Activated T-cell treated with anti-CD3 and anti-CD28 coated beads, Interleukin-2, amount 50 U/mL, for 1 hour (primary cell): ENCODE results near the gene GGACT.
"Not testable (repeated sequence)": the region's sequence is repeated elsewhere in the genome, so short reads cannot be mapped to it uniquely, and the experiment has no call there.

ENCODE experiments used
- DNase-seq: peaks from one replicate; pipeline ENCODE4 v3.0.0-alpha.2; 2020

GGACT gene

GRCh38 chr13:100528353-100528752, 60.2 kb downstream of the GGACT start:
- DNase-seq: no peak

GRCh38 chr13:100527644-100528043, 60.9 kb downstream of the GGACT start:
- no peak for DNase-seq

- no peak for DNase-seq
Observed at GRCh38 chr13:100526318-100527000, 62.1 kb downstream of the GGACT start.

DNA sequence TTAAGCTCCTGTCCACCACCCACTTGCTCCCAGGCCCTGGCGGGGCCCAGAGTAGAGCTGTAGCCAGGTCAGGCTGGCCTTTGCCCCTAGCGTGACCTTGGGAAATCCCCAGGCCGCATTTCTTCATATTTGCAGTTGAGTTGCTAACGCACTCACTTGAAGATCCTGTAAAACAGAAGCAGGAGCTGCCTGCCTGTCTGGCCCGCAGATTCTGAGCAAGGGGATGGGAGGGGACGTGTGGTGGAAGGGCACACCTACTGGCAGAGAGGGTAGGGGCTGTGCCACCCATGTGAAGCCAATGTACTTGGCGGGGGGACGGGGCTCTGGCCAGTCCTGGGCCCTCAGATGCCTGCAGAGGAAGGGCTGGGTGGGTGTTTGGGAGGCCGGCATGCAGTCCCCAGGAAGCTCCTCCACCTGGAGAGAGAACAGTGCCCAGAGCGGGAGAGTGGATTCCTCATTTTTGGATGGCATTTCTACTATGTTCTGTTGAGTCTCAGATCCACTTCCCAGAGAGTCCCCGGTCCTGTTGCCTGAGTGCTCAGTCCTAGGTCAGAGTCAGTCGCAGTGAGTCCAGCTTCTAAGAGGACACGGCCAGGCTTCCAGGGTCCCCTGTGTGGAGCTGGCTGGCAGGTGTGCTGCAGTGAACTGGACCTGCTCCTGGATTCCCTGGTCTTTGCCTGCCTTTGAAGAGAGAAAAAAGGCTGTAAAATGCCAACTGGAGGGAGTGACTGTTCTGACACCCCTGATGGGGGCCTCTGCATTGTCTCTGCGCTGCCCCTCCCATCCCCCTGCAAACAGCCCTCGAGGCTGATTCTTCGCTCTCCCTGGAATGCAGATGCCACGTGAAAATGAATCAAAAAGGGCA, 62.9 kb downstream of the GGACT start:
- DNase-seq: no peak

- not testable (repeated sequence) for DNase-seq
Observed at GRCh38 chr13:100524688-100525087, 63.9 kb downstream of the GGACT start.

GRCh38 chr13:100523981-100524386, 64.6 kb downstream of the GGACT start:
- no peak for DNase-seq

- no peak for DNase-seq
Observed at GRCh38 chr13:100523411-100523810, 65.2 kb downstream of the GGACT start.

- no peak for DNase-seq
Observed at GRCh38 chr13:100522618-100523309, 65.8 kb downstream of the GGACT start.

DNA sequence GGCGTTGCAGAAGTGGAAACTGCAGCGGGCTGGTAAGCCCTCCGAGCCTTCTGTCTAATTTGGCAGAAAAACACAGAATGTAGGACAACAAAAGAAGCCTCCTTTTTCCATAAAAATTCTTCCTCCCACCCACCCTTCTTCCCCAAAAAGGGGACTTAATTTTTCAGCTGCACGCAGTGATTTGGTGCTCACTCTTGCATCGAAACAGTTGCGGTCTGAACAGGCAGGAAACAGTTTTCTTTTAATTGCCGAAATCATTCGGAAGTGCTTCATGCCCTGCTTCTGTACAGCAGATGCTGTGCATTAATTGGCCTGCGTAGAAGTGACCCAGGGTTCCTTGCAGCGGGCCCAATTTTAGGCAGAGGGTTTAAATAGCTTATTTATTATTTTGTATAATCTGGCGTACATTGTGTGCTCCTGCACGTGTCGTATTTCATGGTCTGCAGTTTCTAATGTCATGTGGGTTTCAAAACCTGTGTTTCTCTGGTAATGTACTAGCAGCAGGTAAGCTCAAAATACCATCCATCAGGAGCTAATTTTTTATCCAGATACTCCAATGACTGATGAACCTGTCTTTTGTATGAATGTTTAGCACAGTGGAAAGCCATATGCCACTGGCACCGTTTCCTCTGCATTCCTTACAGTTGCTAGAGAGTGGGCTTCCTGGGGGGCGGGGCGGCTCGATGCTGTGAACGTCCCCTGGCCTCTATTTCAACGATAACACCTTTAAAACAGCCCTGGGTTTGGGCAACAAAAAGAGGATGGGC, 66.6 kb downstream of the GGACT start:
- no peak for DNase-seq

GRCh38 chr13:100520936-100521850, 67.4 kb downstream of the GGACT start:
- DNase-seq: no peak

- DNase-seq: no peak
Observed at GRCh38 chr13:100519626-100520025, 69.0 kb downstream of the GGACT start.

DNA sequence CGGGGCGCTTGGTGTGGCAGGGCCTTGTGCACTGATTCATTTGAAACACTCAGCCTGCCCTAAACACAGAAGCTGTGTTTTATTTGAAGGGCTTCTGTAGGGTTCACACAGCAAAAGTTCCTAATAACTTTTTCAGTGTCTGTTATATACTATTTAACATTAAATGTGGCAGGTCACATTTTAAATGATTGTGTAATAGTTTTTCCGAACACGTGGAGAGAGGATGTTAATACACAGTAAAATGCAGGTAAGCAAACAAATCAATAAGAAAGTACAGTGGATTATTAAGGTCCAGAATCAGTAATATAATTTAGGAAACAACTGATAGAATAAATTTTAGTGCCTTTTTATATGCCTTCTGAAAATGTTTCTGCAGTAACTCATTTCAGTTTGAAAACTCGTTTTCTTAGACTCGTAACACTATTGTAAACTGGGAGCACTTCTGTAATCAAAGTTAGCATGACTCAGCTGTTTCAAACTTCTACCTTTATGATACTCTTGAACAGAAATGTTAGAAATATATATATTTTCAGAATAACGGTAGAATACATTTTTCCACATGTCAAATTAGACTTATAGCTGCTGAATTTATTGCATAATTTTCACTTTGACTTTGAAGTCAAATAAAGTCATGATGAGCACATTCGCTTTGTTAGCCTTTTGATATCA, 70.1 kb downstream of the GGACT start:
- no peak for DNase-seq

- DNase-seq: no peak
Observed at GRCh38 chr13:100517728-100518127, 70.9 kb downstream of the GGACT start.

GRCh38 chr13:100517135-100517534, 71.5 kb downstream of the GGACT start:
- DNase-seq: no peak

DNA sequence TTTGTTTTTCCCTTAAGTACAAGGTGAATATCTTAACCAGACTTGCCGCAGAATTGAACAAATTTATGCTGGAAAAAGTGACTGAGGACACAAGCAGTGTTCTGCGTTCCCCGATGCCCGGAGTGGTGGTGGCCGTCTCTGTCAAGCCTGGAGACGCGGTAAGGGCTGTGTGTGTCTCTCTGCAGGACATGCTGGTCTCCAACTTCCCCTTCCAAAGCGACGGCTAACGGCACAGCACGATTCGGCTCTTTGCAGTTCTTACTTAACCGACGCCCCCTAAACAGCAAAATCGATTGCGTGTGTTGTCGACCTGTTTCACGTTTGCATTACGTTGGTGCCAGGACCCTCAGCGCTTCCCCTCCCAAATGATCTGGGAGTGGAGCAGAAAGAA, 73.2 kb downstream of the GGACT start:
- DNase-seq: no peak

- DNase-seq: peak; percentile 76
Observed at GRCh38 chr13:100514788-100515409, 73.7 kb downstream of the GGACT start.

DNA sequence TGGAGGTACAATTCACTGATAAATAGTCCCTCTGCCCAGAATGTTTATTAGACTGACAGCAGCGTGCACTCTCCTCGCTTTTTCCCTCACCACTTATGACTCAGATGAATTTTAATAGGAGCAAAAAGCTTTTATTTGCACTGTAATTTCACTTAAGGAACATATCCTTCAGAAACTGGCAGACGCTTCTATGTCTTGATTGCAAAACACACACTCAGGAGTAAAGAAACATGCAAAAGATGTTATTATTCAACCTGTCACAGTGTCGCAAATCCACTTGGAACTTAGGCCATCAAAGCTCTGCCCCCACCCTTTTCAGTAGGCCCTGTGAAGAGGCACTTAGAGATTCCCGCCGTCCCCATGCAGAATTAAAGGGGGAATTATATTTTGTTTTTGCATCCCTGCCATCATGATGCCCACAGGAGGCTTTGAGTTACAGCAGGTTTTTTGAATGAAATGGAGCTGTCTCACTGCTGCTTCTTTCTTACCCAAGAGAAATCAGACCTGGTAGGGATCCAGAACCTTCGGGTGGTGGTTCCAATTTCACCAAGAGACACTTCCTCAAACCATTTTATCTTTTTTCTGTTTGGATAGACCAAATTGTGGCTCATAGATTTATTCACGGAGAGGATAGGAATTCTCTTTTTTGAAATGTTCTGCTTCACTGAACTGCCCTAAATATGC, 74.5 kb downstream of the GGACT start:
- DNase-seq: no peak

GRCh38 chr13:100513171-100513570, 75.4 kb downstream of the GGACT start:
- no peak for DNase-seq

GRCh38 chr13:100512422-100512821, 76.2 kb downstream of the GGACT start:
- no peak for DNase-seq

- DNase-seq: no peak
Observed at GRCh38 chr13:100511466-100511865, 77.1 kb downstream of the GGACT start.
